Muscle of back (tissue), 11 donors: ENCODE data around the gene CREM. TPM values are rescaled to one million over a fixed set of nuclear protein-coding genes. Genes with fewer than 3 reads are reported as not detected.
"Not testable (repeated sequence)": the region's sequence is repeated elsewhere in the genome, so short reads cannot be mapped to it uniquely, and the experiment has no call there.

Experiments used
- DNase-seq, 3 donors: peaks; one replicate each; pipeline versions ENCODE4 v3.0.0 to v3.0.0-alpha.2; 2013
- polyA plus RNA-seq, 10 donors: library from polyadenylated mRNA; unstranded; fragments of 120-200 nt; gene quantifications; one replicate each; pipeline ENCODE4 v1.2.1, GENCODE V29; 2013; ENCODE audit not compliant: insufficient read length in 10 of 10

Gene CREM
- polyA plus RNA-seq, 10 donors = 46.3 to 55.9 (median 49.1) TPM

GRCh38 chr10:35191523-35191922 is 64.9 kb downstream of the CREM start:
- peak in 1 of 3 donors; percentile 52 for DNase-seq

DNA sequence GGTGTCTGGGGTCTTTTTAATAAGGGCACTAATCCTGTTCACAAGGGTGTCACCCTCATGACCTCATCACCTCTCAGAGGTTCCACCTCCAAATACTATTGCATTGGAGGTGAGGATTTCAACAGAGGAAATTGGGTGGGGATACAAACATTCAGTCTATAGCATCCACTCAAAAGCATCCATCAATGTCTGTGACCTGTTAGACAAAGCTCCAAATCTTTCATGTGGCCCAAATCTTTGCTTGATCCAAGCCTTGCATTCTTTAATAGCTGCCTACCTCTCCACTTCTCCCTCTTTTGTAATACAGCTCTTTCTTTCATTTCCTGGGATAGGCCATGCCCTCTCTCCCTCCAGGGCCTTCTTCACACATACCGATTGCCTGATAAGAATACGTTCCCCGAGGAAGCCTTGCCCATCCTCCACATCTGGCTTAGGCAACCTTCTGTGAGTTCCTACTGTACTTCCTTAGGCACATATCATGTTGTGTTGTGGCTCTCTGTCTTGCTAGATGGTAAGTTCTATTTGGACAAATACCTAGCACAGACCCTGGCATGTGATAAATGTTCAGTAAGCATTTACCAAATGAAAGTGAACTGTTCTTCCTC is 66.1 kb downstream of the CREM start:
- DNase-seq = no peak

DNA sequence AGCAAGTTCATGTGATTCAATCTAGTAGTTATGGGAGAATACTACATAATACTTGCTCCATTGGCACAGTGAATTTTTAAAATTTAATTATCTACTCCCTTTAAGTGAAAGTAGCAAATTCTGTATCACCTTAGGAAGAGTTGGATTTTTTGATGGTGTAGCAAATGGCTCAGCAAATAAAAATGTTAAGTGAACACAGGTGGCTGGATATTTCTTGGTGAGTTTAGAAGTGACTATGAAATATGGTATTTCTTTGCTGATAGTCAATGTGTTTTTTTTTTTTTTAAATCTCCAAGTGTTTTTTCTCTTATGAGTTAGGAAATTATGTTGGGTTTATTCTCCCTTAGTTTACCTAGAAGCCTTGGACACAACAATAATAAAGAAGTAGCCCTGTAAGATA is 67.8 kb downstream of the CREM start:
- no peak for DNase-seq

- peak in 2 of 3 donors; percentile 32 to 66 for DNase-seq
Measured at GRCh38 chr10:35194906-35195305, 68.3 kb downstream of the CREM start.

GRCh38 chr10:35195361-35196306 is 69.0 kb downstream of the CREM start:
- peak; percentile 93 to 97 (median 96) for DNase-seq

GRCh38 chr10:35200487-35200886 is 73.8 kb downstream of the CREM start:
- DNase-seq = no peak

GRCh38 chr10:35201234-35201633 is 74.6 kb downstream of the CREM start:
- no peak for DNase-seq

DNA sequence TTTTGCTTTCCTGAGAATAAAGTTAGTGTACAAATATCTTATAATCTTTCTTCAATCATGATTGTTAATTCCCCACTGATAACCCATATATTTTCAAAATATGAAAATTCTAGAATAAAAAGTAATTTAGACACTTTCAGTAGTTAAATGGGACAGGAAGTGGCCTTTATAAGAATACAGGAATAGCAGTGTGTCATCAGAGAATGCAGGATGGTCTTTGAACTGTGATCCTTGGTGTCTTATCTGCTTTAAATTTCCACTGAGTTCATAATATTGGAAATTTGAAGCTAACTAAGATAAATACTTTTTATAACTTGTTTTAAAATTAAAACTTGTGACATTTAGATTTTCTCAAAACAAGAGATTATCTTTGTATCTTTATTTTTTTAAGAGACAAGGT is 75.4 kb downstream of the CREM start:
- no peak for DNase-seq

- DNase-seq = no peak
Measured at GRCh38 chr10:35203745-35204144, 77.1 kb downstream of the CREM start.

GRCh38 chr10:35204650-35205319 is 78.1 kb downstream of the CREM start:
- DNase-seq = no peak

DNA sequence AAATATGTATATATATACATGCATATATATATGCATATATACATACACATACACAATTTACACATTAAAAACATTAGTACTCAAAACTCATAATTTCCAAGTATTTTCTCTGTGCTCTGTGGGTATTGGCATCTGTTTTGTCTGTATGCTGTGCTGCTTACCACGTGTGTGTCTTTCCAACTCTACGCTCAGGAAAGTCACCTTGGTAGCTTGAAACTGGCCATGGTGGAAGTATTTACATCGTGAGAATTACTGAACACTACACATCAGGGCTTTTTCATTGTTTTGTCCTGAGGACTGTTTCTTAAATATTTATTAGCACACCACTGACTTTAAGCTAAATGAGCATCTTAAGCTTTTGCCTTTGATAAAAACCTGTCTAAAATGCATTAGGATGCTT is 79.6 kb downstream of the CREM start:
- no peak for DNase-seq

GRCh38 chr10:35208536-35208935 is 81.9 kb downstream of the CREM start:
- no peak for DNase-seq

GRCh38 chr10:35208949-35209613 is 82.4 kb downstream of the CREM start:
- peak; percentile 44 to 54 (median 50) for DNase-seq

GRCh38 chr10:35210961-35211360 is 84.3 kb downstream of the CREM start:
- DNase-seq = no peak

- DNase-seq = no peak
Measured at GRCh38 chr10:35211390-35211789, 84.7 kb downstream of the CREM start.

GRCh38 chr10:35212856-35213255 is 86.2 kb downstream of the CREM start:
- DNase-seq = peak in 1 of 3 donors; percentile 45

DNA sequence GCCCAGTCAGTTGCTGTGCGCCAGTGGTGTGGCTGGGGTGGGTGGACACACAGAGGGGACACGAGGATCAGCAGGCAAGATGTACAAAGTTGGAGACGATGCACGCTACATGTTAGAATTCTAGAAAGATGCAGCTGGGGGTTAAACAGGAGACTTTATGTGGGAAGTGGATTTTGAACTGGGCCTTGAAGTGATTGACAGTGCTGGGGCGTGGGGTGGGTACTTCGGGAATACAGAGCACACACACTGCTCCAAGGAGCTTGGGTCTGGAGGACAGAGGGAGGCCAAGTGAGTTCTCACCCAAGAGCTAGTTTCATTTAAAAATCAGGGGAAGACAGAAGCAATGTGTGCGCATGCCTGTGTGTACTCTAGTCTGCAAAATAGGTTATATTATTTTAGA is 87.1 kb downstream of the CREM start:
- DNase-seq = no peak

DNA sequence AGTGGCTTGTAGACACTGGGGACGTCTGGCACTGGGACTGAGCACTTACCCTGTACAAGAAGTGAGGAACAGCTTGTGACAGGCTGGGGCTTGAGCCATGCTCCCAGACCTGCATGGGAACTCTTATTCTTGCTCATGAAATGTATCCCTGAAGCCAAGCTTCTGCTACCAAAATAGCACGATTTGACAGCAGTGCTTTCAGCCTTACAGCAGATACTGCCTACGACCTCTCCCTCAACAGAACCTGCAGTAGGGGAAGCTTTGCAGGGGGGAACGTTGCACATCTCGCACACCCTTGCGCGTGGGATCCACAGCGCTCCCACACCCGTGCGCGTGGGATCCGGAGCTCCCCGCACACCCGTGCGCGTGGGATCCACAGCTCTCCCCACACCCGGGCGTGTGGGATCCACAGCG is 88.0 kb downstream of the CREM start:
- no peak for DNase-seq

GRCh38 chr10:35215107-35215506 is 88.5 kb downstream of the CREM start:
- no peak for DNase-seq

- peak in 1 of 3 donors; percentile 67 for DNase-seq
Measured at GRCh38 chr10:35216303-35216905, 89.8 kb downstream of the CREM start.

DNA sequence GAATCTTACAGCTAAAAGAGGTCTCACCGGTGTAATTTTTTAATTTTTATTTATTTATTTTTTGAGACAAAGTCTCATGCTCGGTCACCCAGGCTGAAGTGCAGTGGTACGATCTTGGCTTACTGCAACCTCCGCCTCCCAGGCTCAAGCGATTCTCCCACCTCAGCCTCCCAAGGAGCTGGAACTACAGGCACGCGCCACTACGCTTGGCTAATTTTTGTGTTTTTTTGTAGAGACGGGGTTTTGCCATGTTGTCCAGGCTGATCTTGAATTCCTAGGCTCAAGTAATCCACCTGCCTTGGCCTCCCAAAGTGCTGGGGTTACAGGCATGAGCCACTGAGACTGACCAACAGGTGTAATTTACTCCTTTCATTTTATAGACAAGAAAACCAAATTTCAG is 90.3 kb downstream of the CREM start:
- not testable (repeated sequence) for DNase-seq

DNA sequence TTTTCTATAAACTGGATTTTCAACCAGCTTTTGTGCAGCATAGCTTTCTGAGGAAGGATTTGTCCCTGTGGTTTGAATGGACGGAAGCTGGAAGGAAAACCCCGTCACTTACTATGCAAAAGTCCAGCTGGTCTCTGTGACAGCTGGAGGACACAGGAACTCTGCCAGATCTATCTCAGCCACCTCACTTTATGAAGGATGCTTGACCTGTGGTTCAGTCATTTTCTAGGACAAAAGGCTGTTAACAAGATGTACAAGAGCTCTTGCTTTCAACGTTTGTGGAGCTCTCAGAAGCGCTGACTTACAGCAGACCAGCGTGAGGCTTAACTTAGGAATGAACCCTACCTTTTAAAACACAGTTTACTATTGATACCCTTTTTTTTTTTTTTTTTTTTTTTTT is 90.8 kb downstream of the CREM start:
- DNase-seq = peak; percentile 58 to 73 (median 71)
